HuH-7 (cell line): ENCODE measurements around the gene CTBP2.

Experiments
- DNase-seq: peaks from one replicate; pipeline ENCODE4 v3.0.0; 2011; ENCODE audit warnings: low spot score

The CTBP2 gene

GRCh38 chr10:125023255-125023654, 137.1 kb downstream of the CTBP2 start:
- DNase-seq, result peak; percentile 52

GRCh38 chr10:125022671-125023070, 137.7 kb downstream of the CTBP2 start:
- no peak for DNase-seq

GRCh38 chr10:125021686-125022344, 138.5 kb downstream of the CTBP2 start:
- no peak for DNase-seq

- DNase-seq, result no peak
These were observed 139.5 kb downstream of the CTBP2 start for GRCh38 chr10:125020871-125021270.

- no peak for DNase-seq
These were observed 140.0 kb downstream of the CTBP2 start for GRCh38 chr10:125020386-125020785.

- no peak for DNase-seq
These were observed 141.7 kb downstream of the CTBP2 start for GRCh38 chr10:125018576-125019143.

- no peak for DNase-seq
These were observed 142.6 kb downstream of the CTBP2 start for GRCh38 chr10:125017547-125018298.

GRCh38 chr10:125016611-125017202, 143.7 kb downstream of the CTBP2 start:
- no peak for DNase-seq

- DNase-seq, result no peak
These were observed 144.2 kb downstream of the CTBP2 start for GRCh38 chr10:125016123-125016522.

- no peak for DNase-seq
These were observed 144.9 kb downstream of the CTBP2 start for GRCh38 chr10:125015356-125015944.

GRCh38 chr10:125014836-125015355, 145.5 kb downstream of the CTBP2 start:
- no peak for DNase-seq

GRCh38 chr10:125014086-125014830, 146.1 kb downstream of the CTBP2 start:
- DNase-seq, result no peak

GRCh38 chr10:125013529-125013872, 146.9 kb downstream of the CTBP2 start:
- DNase-seq, result no peak

GRCh38 chr10:125012851-125013528, 147.4 kb downstream of the CTBP2 start:
- no peak for DNase-seq

GRCh38 chr10:125011926-125012705, 148.2 kb downstream of the CTBP2 start:
- no peak for DNase-seq

GRCh38 chr10:125011171-125011925, 149.0 kb downstream of the CTBP2 start:
- no peak for DNase-seq

GRCh38 chr10:125010362-125010761, 150.0 kb downstream of the CTBP2 start:
- DNase-seq, result no peak

GRCh38 chr10:125009661-125010161, 150.7 kb downstream of the CTBP2 start:
- DNase-seq, result no peak
